Pancreas (tissue), 10 donors: ENCODE results near the gene ANXA2R. TPM values are rescaled to one million over a fixed set of nuclear protein-coding genes. Genes with fewer than 3 reads are reported as not detected.

Experiments
- ATAC-seq, 4 donors: fragments of 200-7000 bp; cut with Tn5 transposase; one replicate each; pipeline versions ENCODE4 v1.8.0 to v1.9.1; 2020; ENCODE audit warnings: mild to moderate bottlenecking in 4 of 4, moderate library complexity in 4 of 4
- DNase-seq, 6 donors: peaks; one replicate each; pipeline ENCODE4 v3.0.0-alpha.2; 2020
- FAIRE-seq: peaks from 2 replicates; lab custom pipeline; 2012; peaks lifted over from hg19 to GRCh38; lab: Jason Lieb, UNC
- H3K27ac ChIP-seq, 4 donors: fragments of 200-600 bp; sonication (generic); 1 replicate in 3 of 4; 2 replicates in 1 of 4; pipeline versions ENCODE4 v1.5.0 to v1.8.0; 2020
- H3K27me3 ChIP-seq, 4 donors: fragments of 200-600 bp; one replicate each; pipeline ENCODE4 v1.8.0; 2021
- H3K36me3 ChIP-seq, 3 donors: fragments of 200-600 bp; sonication (generic) in 1 of 3; one replicate each; pipeline versions ENCODE4 v1.5.0 to v1.8.0; 2020 to 2021
- H3K4me1 ChIP-seq, 3 donors: fragments of 200-600 bp; one replicate each; pipeline ENCODE4 v1.8.0; 2021
- H3K4me3 ChIP-seq, 4 donors: fragments of 200-600 bp; sonication (generic) in 2 of 4; one replicate each; pipeline versions ENCODE4 v1.5.0 to v1.8.0; 2020 to 2021
- H3K9me3 ChIP-seq, 4 donors: fragments of 200-600 bp; one replicate each; pipeline ENCODE4 v1.8.0; 2021
- WGBS, 2 donors: extraction: QIAGEN DNeasy Blood & Tissue Kit; methylation state at CpG; one replicate each; pipeline ENCODE4 v1.1.7; 2013; 5-methylcytosine and 5-hydroxymethylcytosine counted together
- intact Hi-C, 3 donors: fragments of 100-400 bp; cut with DNase I; formaldehyde crosslinking; loops; one replicate each; pipeline versions ENCODE4 v1.11.1 to v1.14.2; 2022
- polyA plus RNA-seq, 2 donors: library from polyadenylated mRNA; stranded (reverse); fragments of 200-250 nt; gene quantifications; one replicate each; pipeline ENCODE4 v1.2.3, GENCODE V29; 2013
- total RNA-seq, 6 donors: library from RNA; stranded (reverse); fragmentation: NEBNext Ultra II Directional in 4 of 6; extraction: Animal tissue kit (Norgen Biotek cat#: 25700) in 4 of 6; gene quantifications; one replicate each; pipeline versions ENCODE4 v1.2.1 to v1.2.4, GENCODE V29; 2021 to 2023
- TF ChIP-seq, protein P1 (sequence below), 4 donors: fragments of 200-600 bp; sonication (generic) in 3 of 4; IDR thresholded peaks; one replicate each; pipeline versions ENCODE4 v1.5.0 to v1.8.0; 2021; ENCODE audit warnings: antibody characterized with exemption in 4 of 4
- donor health status: healthy with polysubstance abuse.
- donor health status: DM: no; HTN: no; CAD: no; lungs with moderate emphysema.
- donor health status: DM: no; HTN: no; CAD: no.
- donor health status: control.
- donor health status: control.
- donor health status: Bipolar disorder and iron deficiency.
- donor health status: DM: yes; HTN: yes; CAD: no.
- donor health status: DM: no; HTN: no; CAD: no.
- donor health status: DM: no; HTN: no; CAD: no.
- donor health status: DM: yes; HTN: yes; CAD: no.

Gene ANXA2R
- total and polyA plus RNA-seq, 8 donors, result 0.32 to 1.9 (median 0.62) TPM

DNA sequence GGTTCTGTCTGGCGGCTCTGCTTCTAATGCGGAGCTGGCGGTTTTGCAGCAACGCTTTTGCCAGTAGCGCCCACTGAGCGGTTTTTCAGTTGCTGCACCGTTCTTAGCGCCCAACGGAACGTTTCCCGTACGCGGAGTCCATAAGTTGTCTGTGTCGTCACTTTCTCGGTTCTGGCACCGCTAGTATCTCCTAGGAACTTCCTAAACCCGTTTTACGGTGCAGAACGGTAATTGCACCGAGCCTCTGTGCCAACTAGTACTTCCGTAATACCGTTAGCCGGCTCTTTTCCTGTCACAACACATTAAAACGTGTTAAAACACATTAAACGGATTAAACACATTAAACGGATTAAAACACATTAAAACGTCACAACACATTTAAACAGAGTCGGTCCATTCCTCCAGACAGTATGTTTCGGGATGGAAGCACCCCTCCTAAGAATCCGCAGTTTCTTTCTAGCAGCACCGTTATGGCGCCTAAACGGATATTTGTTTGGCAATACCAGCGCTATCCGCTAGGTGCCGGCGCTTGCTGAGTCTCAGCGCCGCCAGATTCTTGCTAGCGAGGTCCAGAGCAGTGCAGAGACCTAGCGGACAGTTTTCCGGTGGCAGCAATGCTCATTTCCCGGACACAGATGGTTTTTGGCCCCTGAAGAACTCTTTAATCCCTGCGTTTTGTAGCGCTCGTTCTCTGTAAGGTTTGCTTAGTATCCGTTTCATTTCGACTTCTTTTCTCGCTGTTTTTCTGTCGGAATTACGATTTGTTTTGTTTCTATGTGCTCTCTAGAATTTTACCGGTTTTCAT lies 45.4 kb downstream of the ANXA2R start:
- FAIRE-seq (no peak), DNase-seq (peak in 5 of 6 donors; percentile 35 to 77 (median 69)), ATAC-seq (peak in 3 of 4 donors; percentile 80 to 83 (median 81))
- peaks cover 6 to 83% (median 31%) of the 10 kb centered on the region in 4 donors for H3K27me3 ChIP-seq
- TF ChIP-seq, protein P1, sequence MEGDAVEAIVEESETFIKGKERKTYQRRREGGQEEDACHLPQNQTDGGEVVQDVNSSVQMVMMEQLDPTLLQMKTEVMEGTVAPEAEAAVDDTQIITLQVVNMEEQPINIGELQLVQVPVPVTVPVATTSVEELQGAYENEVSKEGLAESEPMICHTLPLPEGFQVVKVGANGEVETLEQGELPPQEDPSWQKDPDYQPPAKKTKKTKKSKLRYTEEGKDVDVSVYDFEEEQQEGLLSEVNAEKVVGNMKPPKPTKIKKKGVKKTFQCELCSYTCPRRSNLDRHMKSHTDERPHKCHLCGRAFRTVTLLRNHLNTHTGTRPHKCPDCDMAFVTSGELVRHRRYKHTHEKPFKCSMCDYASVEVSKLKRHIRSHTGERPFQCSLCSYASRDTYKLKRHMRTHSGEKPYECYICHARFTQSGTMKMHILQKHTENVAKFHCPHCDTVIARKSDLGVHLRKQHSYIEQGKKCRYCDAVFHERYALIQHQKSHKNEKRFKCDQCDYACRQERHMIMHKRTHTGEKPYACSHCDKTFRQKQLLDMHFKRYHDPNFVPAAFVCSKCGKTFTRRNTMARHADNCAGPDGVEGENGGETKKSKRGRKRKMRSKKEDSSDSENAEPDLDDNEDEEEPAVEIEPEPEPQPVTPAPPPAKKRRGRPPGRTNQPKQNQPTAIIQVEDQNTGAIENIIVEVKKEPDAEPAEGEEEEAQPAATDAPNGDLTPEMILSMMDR (IDR thresholded peaks at IDR 0.05), result peak; percentile 26 to 61 (median 56)
- H3K4me3 ChIP-seq, result peak overlapping the region in 1 of 4 donors; percentile 25
- H3K9me3 ChIP-seq, result no peaks in the 10 kb centered on the region
- H3K4me1 ChIP-seq, result no peaks in the 10 kb centered on the region
- no peaks in the 10 kb centered on the region for H3K36me3 ChIP-seq
- intact Hi-C loops, result no loop called here
- peak overlapping the region in 3 of 4 donors; percentile 44 to 88 (median 82) for H3K27ac ChIP-seq
- WGBS, 2 donors, result 7 to 9% methylated on average over 52 of the region's 52 CpGs

DNA sequence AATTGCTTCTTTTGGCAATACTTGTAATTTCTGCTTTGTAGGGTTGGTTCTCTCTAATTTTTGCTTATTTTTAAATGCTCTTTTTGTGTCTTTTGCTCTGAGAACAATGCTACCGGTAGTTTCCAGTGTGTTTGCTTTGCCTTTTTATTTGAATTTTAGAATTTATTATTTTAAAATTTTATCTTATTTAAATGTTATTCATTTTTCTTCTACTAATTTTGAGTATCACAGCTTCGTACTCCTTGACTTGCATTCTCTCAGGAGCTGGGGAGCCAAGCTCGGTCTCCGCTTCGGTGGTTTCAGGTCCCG lies 45.9 kb downstream of the ANXA2R start:
- peaks cover 6 to 80% (median 31%) of the 10 kb centered on the region in 4 donors for H3K27me3 ChIP-seq
- H3K36me3 ChIP-seq, result no peaks in the 10 kb centered on the region
- TF ChIP-seq, protein P1 (IDR thresholded peaks at IDR 0.05), result no peak
- DNase-seq, result no peak
- intact Hi-C loops, result no loop called here
- no peaks in the 10 kb centered on the region for H3K9me3 ChIP-seq
- no peak for FAIRE-seq
- 24% methylated on average over 6 of the region's 6 CpGs for WGBS, 2 donors
- ATAC-seq, result no peak
- peak overlapping the region in 3 of 4 donors; percentile 44 to 88 (median 82) for H3K27ac ChIP-seq
- H3K4me1 ChIP-seq, result no peaks in the 10 kb centered on the region
- H3K4me3 ChIP-seq, result peak overlapping the region in 1 of 4 donors; percentile 50

DNA sequence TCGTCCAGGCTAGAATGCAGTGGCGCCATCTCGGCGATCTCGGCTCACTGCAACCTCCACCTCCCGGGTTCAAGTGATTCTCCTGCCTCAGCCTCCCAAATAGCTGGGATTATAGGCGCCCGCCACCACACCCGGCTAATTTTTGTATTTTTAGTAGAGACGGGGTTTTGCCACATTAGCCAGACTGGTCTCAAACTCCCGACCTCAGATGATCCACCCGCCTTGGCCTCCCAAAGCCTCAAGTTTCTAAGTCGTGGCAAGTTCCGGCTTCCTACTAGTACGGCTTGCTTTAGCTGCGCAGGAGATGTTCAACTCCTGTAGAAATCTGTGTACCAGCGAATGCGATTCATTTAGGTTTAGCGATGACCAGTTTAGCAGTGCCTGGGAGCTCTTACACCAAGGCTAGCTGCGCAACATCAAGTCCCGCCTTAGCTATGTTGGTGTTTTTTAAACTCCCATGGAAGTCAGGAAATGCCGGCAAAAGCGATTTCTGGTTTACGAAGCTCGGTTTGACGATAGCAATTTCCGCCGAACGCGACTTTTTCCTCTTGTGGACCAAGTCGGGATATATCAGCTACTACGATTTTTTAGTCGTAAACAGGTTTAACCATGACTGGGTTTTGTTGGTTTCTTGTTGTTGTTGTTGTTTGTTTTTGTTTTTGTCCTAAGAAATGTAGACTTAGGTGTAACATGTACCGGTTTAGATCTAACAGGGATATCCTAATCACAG lies 46.4 kb downstream of the ANXA2R start:
- WGBS, 2 donors, result 16 to 21% methylated on average over 34 of the region's 34 CpGs
- ATAC-seq (peak in 1 of 4 donors; percentile 9), FAIRE-seq (no peak), DNase-seq (no peak)
- Histone ChIP-seq H3K9me3 (no peaks in the 10 kb centered on the region), H3K36me3 (no peaks in the 10 kb centered on the region), H3K4me3 (peak overlapping the region in 1 of 4 donors; percentile 50), H3K27me3 (peaks cover 6 to 75% (median 31%) of the 10 kb centered on the region in 4 donors), H3K4me1 (no peaks in the 10 kb centered on the region), H3K27ac (peak overlapping the region in 3 of 4 donors; percentile 44 to 88 (median 82))
- intact Hi-C loops, result no loop called here
- TF ChIP-seq, protein P1 (IDR thresholded peaks at IDR 0.05), result no peak

DNA sequence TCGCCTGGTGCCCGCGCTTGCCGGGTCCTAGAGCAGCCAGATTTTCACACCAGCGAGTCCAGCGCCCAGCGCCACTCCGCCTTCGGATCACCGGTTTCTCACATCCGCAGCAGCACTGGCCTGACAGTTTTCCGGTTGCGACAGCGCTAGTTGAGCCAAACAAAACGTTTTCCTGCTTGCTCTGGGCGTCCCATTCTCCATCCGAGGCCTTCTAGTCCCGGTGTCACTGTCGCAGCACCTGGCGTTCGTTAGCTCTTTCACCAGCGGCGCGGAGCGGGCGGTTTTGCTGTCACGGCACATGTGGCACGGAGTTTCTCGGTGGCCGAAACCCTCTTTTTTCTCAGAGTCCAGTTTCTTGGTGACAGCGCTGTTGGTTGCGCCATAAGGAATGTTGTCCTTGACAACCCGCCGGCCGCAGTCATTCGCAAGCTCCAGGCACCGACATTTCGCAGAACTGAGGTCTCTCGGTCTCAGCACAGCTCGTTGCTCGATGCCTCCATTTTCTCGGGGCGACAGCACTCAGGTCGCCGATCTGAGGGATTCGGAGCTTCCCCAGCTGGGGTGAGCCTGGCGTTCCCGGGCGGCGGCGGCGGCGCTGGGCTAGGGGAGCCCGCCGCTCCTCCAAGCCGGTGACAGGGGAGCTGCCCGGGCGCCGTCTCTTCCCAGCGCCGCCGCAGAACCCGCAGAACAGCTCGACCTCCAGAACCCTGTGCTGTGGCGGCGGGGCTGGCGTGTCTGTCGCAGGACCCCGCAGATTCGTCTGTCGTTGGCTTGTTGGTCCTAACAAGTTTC lies 47.8 kb downstream of the ANXA2R start:
- ATAC-seq (peak; percentile 56 to 74 (median 62)), FAIRE-seq (no peak), DNase-seq (peak in 4 of 6 donors; percentile 58 to 73 (median 63))
- no peaks in the 10 kb centered on the region for H3K36me3 ChIP-seq
- peak overlapping the region; percentile 6 to 88 (median 62) for H3K27ac ChIP-seq
- no peaks in the 10 kb centered on the region for H3K9me3 ChIP-seq
- peaks cover 6 to 70% (median 28%) of the 10 kb centered on the region in 4 donors for H3K27me3 ChIP-seq
- intact Hi-C loops, result no loop called here
- TF ChIP-seq, protein P1 (IDR thresholded peaks at IDR 0.05), result no peak
- WGBS, 2 donors, result 6 to 7% methylated on average over 71 of the region's 71 CpGs
- H3K4me3 ChIP-seq, result peak overlapping the region; percentile 3 to 50 (median 15)
- H3K4me1 ChIP-seq, result no peaks in the 10 kb centered on the region
